ENCODE results near the gene MKNK1. TPM values are rescaled to one million over a fixed set of nuclear protein-coding genes. Genes with fewer than 3 reads are reported as not detected.

MKNK1 gene
- total RNA-seq, 1 donor from 2014 or later, result 28.0 TPM

DNA sequence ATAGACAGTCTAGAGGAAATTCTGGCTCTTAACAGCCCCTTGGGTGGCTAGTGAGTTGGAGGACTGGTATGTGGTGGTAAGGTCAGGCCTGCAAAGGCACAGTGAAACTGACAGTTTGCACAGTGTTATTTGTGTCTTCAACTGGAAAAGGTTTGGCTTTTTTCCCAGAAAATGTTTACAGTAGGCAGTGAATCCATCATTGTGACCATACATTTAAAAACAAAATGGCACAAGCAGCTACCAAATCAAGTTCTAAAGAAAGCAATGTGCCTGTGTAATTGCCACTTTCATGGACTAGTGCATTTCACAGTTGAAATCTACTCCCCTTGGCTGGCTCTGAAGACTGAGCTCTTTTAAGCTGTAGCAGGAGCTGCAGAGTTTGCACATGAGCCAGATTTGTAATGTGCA lies 39.3 kb upstream of the MKNK1 start:
- H3K4me3 Mint-ChIP-seq, result no peak overlapping the region
- peaks cover 3% of the 10 kb centered on the region for H3K9me3 Mint-ChIP-seq
- no peaks in the 10 kb centered on the region for H3K27me3 Mint-ChIP-seq (ENCODE audit: low read depth)
- peaks cover 18% of the 10 kb centered on the region for H3K36me3 Mint-ChIP-seq (ENCODE audit: low read depth)
- TF ChIP-seq, protein P1, sequence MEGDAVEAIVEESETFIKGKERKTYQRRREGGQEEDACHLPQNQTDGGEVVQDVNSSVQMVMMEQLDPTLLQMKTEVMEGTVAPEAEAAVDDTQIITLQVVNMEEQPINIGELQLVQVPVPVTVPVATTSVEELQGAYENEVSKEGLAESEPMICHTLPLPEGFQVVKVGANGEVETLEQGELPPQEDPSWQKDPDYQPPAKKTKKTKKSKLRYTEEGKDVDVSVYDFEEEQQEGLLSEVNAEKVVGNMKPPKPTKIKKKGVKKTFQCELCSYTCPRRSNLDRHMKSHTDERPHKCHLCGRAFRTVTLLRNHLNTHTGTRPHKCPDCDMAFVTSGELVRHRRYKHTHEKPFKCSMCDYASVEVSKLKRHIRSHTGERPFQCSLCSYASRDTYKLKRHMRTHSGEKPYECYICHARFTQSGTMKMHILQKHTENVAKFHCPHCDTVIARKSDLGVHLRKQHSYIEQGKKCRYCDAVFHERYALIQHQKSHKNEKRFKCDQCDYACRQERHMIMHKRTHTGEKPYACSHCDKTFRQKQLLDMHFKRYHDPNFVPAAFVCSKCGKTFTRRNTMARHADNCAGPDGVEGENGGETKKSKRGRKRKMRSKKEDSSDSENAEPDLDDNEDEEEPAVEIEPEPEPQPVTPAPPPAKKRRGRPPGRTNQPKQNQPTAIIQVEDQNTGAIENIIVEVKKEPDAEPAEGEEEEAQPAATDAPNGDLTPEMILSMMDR (conservative IDR thresholded peaks at IDR 0.05), result no peak
- no peak for DNase-seq (ENCODE audit: low read depth, low spot score)
- no peak overlapping the region for H3K27ac Mint-ChIP-seq (ENCODE audit: unreplicated experiment)
- H3K4me1 Mint-ChIP-seq, result no peaks in the 10 kb centered on the region

DNA sequence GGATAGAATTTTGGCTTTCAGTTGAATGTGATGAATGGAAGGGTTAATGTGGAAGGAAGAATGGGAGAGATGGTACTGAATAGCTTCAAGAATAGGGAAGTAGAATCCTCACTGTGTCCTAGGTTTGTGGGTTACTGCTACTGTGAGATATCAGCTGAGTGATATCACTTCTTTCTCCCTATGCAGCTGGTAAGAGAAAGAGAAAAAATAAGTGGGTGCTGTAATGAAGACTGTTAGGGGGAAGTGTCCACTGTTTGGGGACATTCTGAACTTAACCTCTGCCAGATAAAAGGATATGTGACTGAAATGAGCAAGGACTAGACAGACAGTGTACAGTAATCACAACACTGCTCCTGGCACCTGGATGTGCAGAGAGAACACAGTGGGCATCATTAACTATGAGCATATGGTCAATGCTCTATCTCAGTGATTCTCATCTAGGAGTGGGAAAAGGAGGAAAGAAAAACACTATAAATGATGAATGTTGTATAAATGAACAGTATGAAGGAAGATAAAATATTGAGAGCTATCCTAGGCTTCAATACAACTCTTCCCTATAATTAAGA lies 38.1 kb upstream of the MKNK1 start:
- Mint-ChIP-seq H3K36me3 (ENCODE audit: low read depth) (peaks cover 13% of the 10 kb centered on the region), H3K4me1 (no peaks in the 10 kb centered on the region), H3K27me3 (ENCODE audit: low read depth) (no peaks in the 10 kb centered on the region), H3K27ac (ENCODE audit: unreplicated experiment) (no peak overlapping the region), H3K4me3 (no peak overlapping the region), H3K9me3 (no peaks in the 10 kb centered on the region)
- no peak for DNase-seq (ENCODE audit: low read depth, low spot score)
- TF ChIP-seq, protein P1 (conservative IDR thresholded peaks at IDR 0.05), result no peak

DNA sequence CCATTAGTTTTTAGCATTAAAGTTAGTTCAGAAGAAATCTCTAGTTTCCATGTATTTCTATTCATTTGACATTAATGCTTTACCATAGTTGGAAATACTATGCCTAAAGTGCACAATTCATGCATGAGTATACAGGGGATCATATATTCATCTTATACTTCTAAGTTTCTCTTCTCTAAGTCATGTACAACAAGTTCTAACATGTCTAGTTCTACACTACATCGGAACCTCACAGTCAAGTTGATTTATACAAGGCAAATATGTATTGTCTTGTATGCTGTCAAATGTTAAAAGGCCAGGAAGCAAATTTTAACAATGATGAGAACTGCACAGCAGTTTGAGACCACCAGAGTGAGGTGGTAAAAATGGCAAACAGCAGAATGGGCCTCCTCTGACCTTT lies 35.5 kb upstream of the MKNK1 start:
- Mint-ChIP-seq H3K36me3 (ENCODE audit: low read depth) (peaks cover 8% of the 10 kb centered on the region), H3K9me3 (no peaks in the 10 kb centered on the region), H3K4me3 (no peak overlapping the region), H3K27ac (ENCODE audit: unreplicated experiment) (no peak overlapping the region), H3K27me3 (ENCODE audit: low read depth) (no peaks in the 10 kb centered on the region), H3K4me1 (no peaks in the 10 kb centered on the region)
- no peak for DNase-seq (ENCODE audit: low read depth, low spot score)
- TF ChIP-seq, protein P1 (conservative IDR thresholded peaks at IDR 0.05), result no peak

DNA sequence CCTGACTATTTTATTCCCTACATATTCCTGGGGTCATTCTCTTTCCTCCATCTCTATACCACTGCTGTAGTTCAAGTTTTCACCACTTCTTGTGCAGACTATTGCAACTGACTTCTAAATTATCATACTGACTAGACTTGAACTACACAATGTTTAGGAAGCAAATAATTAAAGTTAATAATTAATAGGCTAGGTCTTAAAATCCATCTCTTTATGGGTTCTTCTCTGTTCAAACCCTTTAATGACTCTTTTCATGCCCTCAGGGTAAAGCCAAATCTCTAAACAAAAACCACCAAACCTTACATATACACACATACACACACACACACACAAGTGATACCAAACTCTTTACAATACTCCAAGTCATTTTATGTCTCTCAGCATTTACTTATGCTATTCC lies 34.9 kb upstream of the MKNK1 start:
- DNase-seq (ENCODE audit: low read depth, low spot score), result no peak
- Mint-ChIP-seq H3K4me3 (no peak overlapping the region), H3K27ac (ENCODE audit: unreplicated experiment) (no peak overlapping the region), H3K9me3 (no peaks in the 10 kb centered on the region), H3K27me3 (ENCODE audit: low read depth) (no peaks in the 10 kb centered on the region), H3K36me3 (ENCODE audit: low read depth) (peaks cover 8% of the 10 kb centered on the region), H3K4me1 (no peaks in the 10 kb centered on the region)
- TF ChIP-seq, protein P1 (conservative IDR thresholded peaks at IDR 0.05), result no peak

DNA sequence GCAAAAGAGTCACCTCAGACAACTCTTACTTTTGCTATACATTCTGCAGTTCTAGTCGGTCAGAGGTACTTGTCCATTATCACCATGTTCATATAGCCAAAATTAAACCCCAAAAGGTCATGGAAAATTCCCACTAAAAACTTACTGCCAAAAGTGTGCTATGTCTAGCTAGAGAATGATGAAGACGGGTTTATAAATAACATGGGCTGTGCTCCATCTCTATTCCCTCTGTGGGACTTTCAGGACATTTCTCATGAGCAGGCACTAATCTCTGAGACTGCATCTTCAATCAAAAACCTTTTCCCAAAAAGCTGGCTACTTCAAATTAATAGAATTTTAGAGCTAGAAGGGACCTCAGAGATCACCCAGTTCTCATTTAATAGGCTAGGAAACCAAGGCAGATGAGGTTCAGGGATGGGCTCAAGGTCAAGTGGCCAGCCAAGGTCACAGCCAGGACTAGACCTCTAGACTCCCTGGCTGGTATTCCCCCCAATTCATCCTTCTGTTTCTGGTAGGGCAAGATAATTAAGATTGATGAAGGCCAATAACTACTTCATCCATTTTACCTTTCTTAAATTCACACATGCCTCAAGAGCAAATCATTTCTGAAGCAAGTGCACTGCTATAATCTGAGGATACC lies 33.5 kb upstream of the MKNK1 start:
- no peaks in the 10 kb centered on the region for H3K9me3 Mint-ChIP-seq
- H3K4me1 Mint-ChIP-seq, result no peaks in the 10 kb centered on the region
- DNase-seq (ENCODE audit: low read depth, low spot score), result no peak
- no peak overlapping the region for H3K4me3 Mint-ChIP-seq
- TF ChIP-seq, protein P1 (conservative IDR thresholded peaks at IDR 0.05), result no peak
- peaks cover 8% of the 10 kb centered on the region for H3K36me3 Mint-ChIP-seq (ENCODE audit: low read depth)
- no peak overlapping the region for H3K27ac Mint-ChIP-seq (ENCODE audit: unreplicated experiment)
- H3K27me3 Mint-ChIP-seq (ENCODE audit: low read depth), result no peaks in the 10 kb centered on the region

Measured in neural crest cell (in vitro differentiated cells).